Myocyte (in vitro differentiated cells): ENCODE results near the gene FAM53A. TPM values are rescaled to one million over a fixed set of nuclear protein-coding genes. Genes with fewer than 3 reads are reported as not detected.

Experiments
- DNase-seq: peaks from one replicate; pipeline ENCODE4 v3.0.0-alpha.2; 2012; ENCODE audit warnings: low read depth
- total RNA-seq: library from RNA; depleted of rRNA; stranded (reverse); fragments of >200 nt; gene quantifications from 2 replicates; pipeline ENCODE4 v1.2.3, GENCODE V29; 2014

FAM53A gene
- total RNA-seq, 1 donor from 2014 or later, result 10.9 TPM

- no peak for DNase-seq
These were observed 23.0 kb downstream of the FAM53A start for GRCh38 chr4:1660948-1661677.

- DNase-seq, result no peak
These were observed 24.7 kb downstream of the FAM53A start for GRCh38 chr4:1659104-1660043.

- DNase-seq, result no peak
These were observed 25.5 kb downstream of the FAM53A start for GRCh38 chr4:1658581-1658980.

GRCh38 chr4:1658146-1658545, 26.0 kb downstream of the FAM53A start:
- DNase-seq, result peak; percentile 56

GRCh38 chr4:1656986-1657385, 27.1 kb downstream of the FAM53A start:
- no peak for DNase-seq

- DNase-seq, result no peak
These were observed 28.0 kb downstream of the FAM53A start for GRCh38 chr4:1656132-1656531.

DNA sequence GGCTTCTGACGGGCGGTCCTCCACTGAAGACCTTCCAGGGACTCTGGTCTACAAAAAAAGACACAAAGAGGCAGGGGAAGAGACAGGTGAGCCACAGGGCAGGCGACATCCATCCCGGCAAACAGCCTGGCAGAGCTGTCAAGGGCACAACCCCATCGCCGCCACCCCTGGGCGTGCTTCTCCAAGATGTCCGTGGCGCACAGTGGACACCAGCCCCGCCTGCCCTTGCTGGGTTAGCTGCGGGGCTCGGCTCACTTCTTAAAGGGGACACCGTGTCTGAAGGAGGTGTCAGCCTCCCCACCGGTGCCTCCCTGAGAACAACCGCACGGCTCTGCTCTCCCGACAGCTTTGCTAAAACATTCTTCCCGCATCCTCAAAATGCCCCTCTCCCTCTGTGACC, 28.4 kb downstream of the FAM53A start:
- no peak for DNase-seq

DNA sequence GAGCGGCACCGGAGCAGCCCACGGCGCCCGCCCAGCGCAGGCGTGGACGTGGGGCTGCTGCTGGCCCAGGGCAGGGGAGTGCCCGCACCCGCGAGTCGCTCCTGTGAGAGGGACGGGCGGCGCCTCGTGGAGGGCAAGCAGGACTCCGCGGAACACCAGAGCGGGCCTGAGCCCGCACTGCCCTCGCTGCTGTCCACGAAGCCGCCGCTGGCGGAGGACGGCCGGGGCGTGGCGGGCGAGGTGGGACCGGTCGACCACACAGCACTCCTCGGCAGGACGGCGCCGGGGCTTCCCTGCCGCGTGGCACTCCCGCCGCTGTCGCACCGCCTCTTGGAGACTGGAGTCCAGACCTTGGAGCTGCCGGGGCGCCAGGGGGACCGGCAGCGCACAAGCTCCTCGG, 29.0 kb downstream of the FAM53A start:
- DNase-seq, result no peak

DNA sequence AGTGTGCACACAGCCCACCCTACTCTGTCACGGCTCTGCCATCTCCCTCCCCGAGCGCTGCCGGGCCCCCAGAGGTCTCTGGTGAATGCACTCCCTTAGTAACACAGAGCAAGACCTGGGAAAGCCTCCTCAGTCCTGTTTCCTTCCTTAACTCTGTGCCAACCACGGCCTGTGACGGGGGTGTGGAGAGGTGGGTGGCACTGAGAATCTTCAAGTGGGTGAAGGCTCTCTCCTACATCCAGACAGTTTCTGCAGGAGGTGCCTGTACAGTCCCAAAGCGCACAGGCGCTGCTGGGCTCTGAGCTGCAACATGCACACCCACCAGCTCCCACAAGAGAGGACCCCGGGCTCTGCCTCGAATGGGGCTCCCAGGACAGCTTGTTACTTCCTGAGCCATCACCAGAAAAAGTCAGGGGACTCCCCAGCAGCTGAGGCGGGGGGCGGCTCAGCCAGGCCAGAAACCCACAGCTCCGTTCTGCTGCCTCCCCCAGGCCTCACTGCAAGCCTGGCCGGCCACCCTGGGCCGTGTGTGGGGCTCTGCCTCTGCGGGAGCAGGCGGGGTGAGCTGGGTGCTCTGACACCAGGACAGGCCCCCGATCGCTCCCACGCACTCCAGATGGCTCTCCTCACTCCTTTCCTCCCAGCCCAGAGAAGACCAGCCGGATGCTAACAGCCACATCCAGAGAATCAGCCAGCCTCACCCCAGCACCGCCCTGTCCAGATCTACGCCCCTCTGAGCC, 29.7 kb downstream of the FAM53A start:
- no peak for DNase-seq

- DNase-seq, result no peak
These were observed 30.3 kb downstream of the FAM53A start for GRCh38 chr4:1653776-1654175.

DNA sequence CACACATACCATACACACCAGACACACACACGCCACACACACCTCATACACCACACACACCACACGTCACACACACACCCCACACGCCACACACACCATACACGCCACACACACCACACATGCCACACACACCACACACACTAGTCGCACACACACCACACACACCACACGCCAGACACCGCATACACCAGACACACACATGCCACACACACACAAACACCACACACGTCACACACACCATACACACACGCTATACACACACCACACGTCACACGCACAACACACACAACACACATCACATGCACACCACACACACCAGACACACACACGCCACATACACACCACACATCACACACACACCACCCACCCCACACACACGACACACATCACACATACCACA, 32.0 kb downstream of the FAM53A start:
- no peak for DNase-seq

GRCh38 chr4:1651609-1652008, 32.5 kb downstream of the FAM53A start:
- DNase-seq, result no peak

DNA sequence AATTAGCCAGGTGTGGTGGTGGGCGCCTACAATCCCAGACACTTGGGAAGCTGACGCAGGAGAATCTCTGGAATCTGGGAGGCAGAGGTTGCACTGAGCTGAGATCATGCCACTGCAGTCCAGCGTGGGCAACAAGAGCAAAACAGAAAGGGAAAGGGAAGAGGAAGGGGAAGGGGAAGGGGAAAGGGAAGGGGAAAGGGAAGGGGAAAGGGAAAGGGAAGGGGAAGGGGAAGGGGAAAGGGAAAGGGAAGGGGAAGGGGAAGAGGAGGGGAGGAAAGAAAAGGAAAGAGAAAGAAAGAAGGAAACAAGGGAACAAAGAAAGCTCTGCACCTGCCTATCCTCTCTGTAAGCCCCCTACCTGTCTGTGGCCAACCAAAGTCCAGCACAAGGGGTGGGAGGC, 35.2 kb downstream of the FAM53A start:
- no peak for DNase-seq

DNA sequence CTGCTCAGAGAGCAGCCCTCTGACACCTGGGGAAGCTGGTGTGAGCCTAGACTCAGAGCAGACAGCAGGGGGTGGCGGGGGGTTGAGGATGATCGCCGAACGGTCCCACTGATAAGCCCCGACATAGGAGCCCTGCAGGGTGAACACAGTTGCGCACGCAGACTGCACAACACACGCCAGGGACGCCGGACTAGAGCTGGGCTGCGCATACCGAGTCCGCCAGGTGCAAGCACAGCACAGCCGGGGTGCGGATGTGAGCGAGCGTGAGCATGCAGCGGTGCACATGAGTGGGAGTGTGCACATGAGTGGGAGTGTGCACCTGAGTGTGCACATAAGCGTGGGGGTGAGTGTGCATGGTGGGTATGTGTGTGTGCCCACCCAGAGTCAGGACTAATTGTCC, 36.7 kb downstream of the FAM53A start:
- DNase-seq, result no peak

- DNase-seq, result no peak
These were observed 37.4 kb downstream of the FAM53A start for GRCh38 chr4:1646690-1647089.

- DNase-seq, result no peak
These were observed 39.0 kb downstream of the FAM53A start for GRCh38 chr4:1644891-1645657.

- no peak for DNase-seq
These were observed 40.0 kb downstream of the FAM53A start for GRCh38 chr4:1643971-1644735.

DNA sequence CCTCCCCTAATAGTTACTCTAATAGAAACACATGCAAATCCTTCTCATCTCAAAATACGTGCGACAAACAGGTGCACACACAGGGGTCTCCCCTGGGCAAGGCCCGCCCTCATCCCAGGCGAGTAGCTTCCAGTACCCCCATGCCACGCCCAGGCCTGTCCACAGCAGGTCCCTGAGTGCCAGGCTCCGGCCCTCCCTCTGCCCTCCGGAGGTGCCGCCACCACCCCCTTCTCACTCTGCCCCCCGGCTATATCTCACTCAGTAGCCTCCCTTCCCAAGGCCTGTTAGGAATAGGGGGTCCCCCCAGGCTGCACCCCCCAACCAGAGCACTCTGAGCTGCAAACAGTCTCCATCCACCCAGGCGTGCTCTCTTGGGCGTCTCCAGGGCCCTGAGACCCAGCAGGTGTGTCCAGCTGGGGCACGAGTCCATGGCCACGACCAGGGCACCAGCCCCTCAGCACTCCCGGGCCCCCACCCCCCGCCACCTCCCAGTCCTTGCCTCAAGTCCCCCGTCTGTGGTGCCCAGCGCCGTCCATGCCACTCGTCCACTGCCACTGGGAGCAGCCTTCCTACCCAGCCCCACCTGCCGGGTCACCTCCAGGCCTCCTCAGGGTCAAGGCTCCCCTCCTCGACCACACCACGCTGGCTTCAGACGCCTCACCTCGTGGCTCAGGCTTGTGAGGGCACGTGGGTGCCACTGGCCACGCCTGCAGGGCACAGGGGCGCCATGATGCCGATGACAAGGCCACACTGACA, 41.7 kb downstream of the FAM53A start:
- no peak for DNase-seq

- DNase-seq, result no peak
These were observed 42.4 kb downstream of the FAM53A start for GRCh38 chr4:1641671-1642070.
